DND-41 (cell line): Measurements from ENCODE around the gene IKBKE.

ENCODE experiments used
- ATAC-seq: fragments of 200-7000 bp; cut with Tn5 transposase; 3 replicates; pipeline ENCODE4 v1.9.1; 2021; ENCODE audit warnings: low read depth; ENCODE audit not compliant: insufficient read depth
- DNase-seq: peaks from one replicate; pipeline ENCODE4 v3.0.0-alpha.2; 2020
- H2AFZ ChIP-seq: 2 replicates; pipeline ENCODE4 v1.6.0; 2012; ENCODE audit warnings: low read depth, low read length
- H3K27ac ChIP-seq: 2 replicates; pipeline ENCODE4 v1.5.1; 2012; ENCODE audit warnings: low read length, inconsistent platforms
- H3K27me3 ChIP-seq: fragments of 200-600 bp; sonication (generic); 2 replicates; pipeline ENCODE4 v1.6.0; 2012; ENCODE audit warnings: low read length, mild to moderate bottlenecking, inconsistent platforms; ENCODE audit not compliant: insufficient read depth, poor library complexity
- H3K36me3 ChIP-seq: 2 replicates; pipeline ENCODE4 v1.5.1; 2012; ENCODE audit warnings: low read length, inconsistent platforms; ENCODE audit not compliant: insufficient read depth
- H3K4me1 ChIP-seq: 2 replicates; pipeline ENCODE4 v1.5.1; 2012; ENCODE audit warnings: mild to moderate bottlenecking, low read length; ENCODE audit not compliant: insufficient read depth
- H3K4me2 ChIP-seq: 2 replicates; pipeline ENCODE4 v1.6.0; 2012; ENCODE audit warnings: mild to moderate bottlenecking, moderate library complexity, low read length, inconsistent platforms; ENCODE audit not compliant: insufficient read depth
- H3K4me3 ChIP-seq, 2 experiments: fragments of 200-600 bp in 1 of 2; shearing (Covaris generic) in 1 of 2; 2 replicates each; pipeline ENCODE4 v1.5.1; 2012 to 2016; ENCODE audit warnings: inconsistent platforms in 2 of 2, low read length in 2 of 2, mild to moderate bottlenecking in 2 of 2, low read depth in 1 of 2, moderate library complexity in 1 of 2
- H3K79me2 ChIP-seq: 2 replicates; pipeline ENCODE4 v1.6.0; 2012; ENCODE audit warnings: low read length, inconsistent platforms; ENCODE audit not compliant: insufficient read depth
- H3K9ac ChIP-seq: 2 replicates; pipeline ENCODE4 v1.6.0; 2012; ENCODE audit warnings: low read depth, mild to moderate bottlenecking, inconsistent platforms, low read length, moderate library complexity
- H3K9me3 ChIP-seq: 2 replicates; pipeline ENCODE4 v1.5.1; 2012; ENCODE audit warnings: low read length, moderate library complexity, mild to moderate bottlenecking, inconsistent platforms; ENCODE audit not compliant: insufficient read depth, severe bottlenecking
- H4K20me1 ChIP-seq: 2 replicates; pipeline ENCODE4 v1.6.0; 2012; ENCODE audit warnings: low read length; ENCODE audit not compliant: insufficient read depth
- CTCF ChIP-seq: IDR thresholded peaks from 2 replicates; pipeline ENCODE4 v1.5.1; 2012; ENCODE audit warnings: borderline replicate concordance, low read length, moderate library complexity, mild to moderate bottlenecking; ENCODE audit not compliant: poor library complexity, severe bottlenecking; ENCODE audit errors: extremely low read depth
- EZH2 ChIP-seq: IDR thresholded peaks from 3 replicates; pipeline ENCODE4 v1.6.1; 2012; ENCODE audit warnings: borderline replicate concordance, low read depth, mild to moderate bottlenecking, moderate library complexity, low read length, inconsistent platforms; ENCODE audit not compliant: severe bottlenecking

The IKBKE gene

GRCh38 chr1:206492589-206492988 is 22.3 kb downstream of the IKBKE start:
- Histone ChIP-seq H3K27ac (no peak overlapping the region), H3K4me3 (no peak overlapping the region), H4K20me1 (no peaks in the 10 kb centered on the region), H3K9ac (no peak overlapping the region), H3K79me2 (no peaks in the 10 kb centered on the region), H3K36me3 (peaks cover 45% of the 10 kb centered on the region), H3K27me3 (no peaks in the 10 kb centered on the region), H3K9me3 (no peaks in the 10 kb centered on the region), H3K4me2 (no peak overlapping the region), H2AFZ (no peak overlapping the region), H3K4me1 (no peaks in the 10 kb centered on the region)
- DNase-seq (no peak), ATAC-seq (no peak)
- TF ChIP-seq CTCF (no peak), EZH2 (no peak)

GRCh38 chr1:206493279-206493678 is 23.0 kb downstream of the IKBKE start:
- H3K79me2 ChIP-seq: no peaks in the 10 kb centered on the region
- H3K4me2 ChIP-seq: no peak overlapping the region
- DNase-seq (no peak), ATAC-seq (no peak)
- H2AFZ ChIP-seq: no peak overlapping the region
- H3K36me3 ChIP-seq: peaks cover 39% of the 10 kb centered on the region
- H3K4me3 ChIP-seq: no peak overlapping the region
- TF ChIP-seq CTCF (no peak), EZH2 (no peak)
- no peak overlapping the region for H3K9ac ChIP-seq
- H4K20me1 ChIP-seq: no peaks in the 10 kb centered on the region
- no peaks in the 10 kb centered on the region for H3K27me3 ChIP-seq
- H3K4me1 ChIP-seq: no peaks in the 10 kb centered on the region
- no peak overlapping the region for H3K27ac ChIP-seq
- H3K9me3 ChIP-seq: no peaks in the 10 kb centered on the region

- no peaks in the 10 kb centered on the region for H3K79me2 ChIP-seq
- no peak overlapping the region for H3K4me3 ChIP-seq
- no peaks in the 10 kb centered on the region for H3K27me3 ChIP-seq
- H4K20me1 ChIP-seq: no peaks in the 10 kb centered on the region
- peaks cover 39% of the 10 kb centered on the region for H3K36me3 ChIP-seq
- TF ChIP-seq EZH2 (no peak), CTCF (no peak)
- H3K4me1 ChIP-seq: no peaks in the 10 kb centered on the region
- H2AFZ ChIP-seq: no peak overlapping the region
- no peak overlapping the region for H3K27ac ChIP-seq
- no peak overlapping the region for H3K9ac ChIP-seq
- ATAC-seq (no peak), DNase-seq (no peak)
- no peak overlapping the region for H3K4me2 ChIP-seq
- H3K9me3 ChIP-seq: no peaks in the 10 kb centered on the region
Measured at GRCh38 chr1:206495011-206495461, 24.8 kb downstream of the IKBKE start.
